OCI-LY1 (cell line): ENCODE results near the gene PRRC2B.

Experiments
- CTCF ChIP-seq: fragments of 200-600 bp; sonication (generic), shearing (Covaris generic); IDR thresholded peaks from 2 replicates; pipeline ENCODE4 v1.5.1; 2017; ENCODE audit warnings: mild to moderate bottlenecking, antibody characterized with exemption, low read length, moderate library complexity, mixed read lengths
- EZH2 ChIP-seq: fragments of 200-600 bp; sonication (generic), shearing (Covaris generic); IDR thresholded peaks from 2 replicates; pipeline ENCODE4 v1.8.0; 2017; ENCODE audit warnings: borderline replicate concordance, mixed run types, mild to moderate bottlenecking, antibody characterized with exemption, low read length, moderate library complexity, mixed read lengths

GRCh38 chr9:131481441-131482342 is 87.8 kb downstream of the PRRC2B start:
- TF ChIP-seq CTCF (no peak), EZH2 (no peak)
